ENCODE data around the gene CTDP1. TPM values are rescaled to one million over a fixed set of nuclear protein-coding genes. Genes with fewer than 3 reads are reported as not detected.
A peak's percentile ranks its signal among the peaks of the same experiment; 100 is the strongest.

Gene CTDP1
- 10 to 100 TPM; 20.7 to 36.2 (median 25.8) TPM for total RNA-seq

- H3K4me3 ChIP-seq, result peak within 1 kb of the TSS; percentile 75 to 95 (median 88)
- H3K4me1 ChIP-seq, result peaks cover 6 to 28% (median 17%) of the 10 kb centered on the region in 4 donors
- H3K36me3 ChIP-seq, result peaks cover 0 to 5% (median 0%) of the 10 kb centered on the region in 3 donors
- H3K27ac ChIP-seq, result peak within 1 kb of the TSS; percentile 94 to 98 (median 97)
- TF ChIP-seq CTCF (IDR thresholded peaks at IDR 0.05) (peak in 1 of 6 experiments; percentile 18), POLR2A (IDR thresholded peaks at IDR 0.05) (peak; percentile 50 to 77)
- no peaks in the 10 kb centered on the region for H3K9me3 ChIP-seq
- no peaks in the 10 kb centered on the region for H3K27me3 ChIP-seq
- peak; percentile 90 to 96 (median 94) for DNase-seq
Observed at GRCh38 chr18:79679552-79680099, at the start of gene CTDP1. Gene CTDP1, plus strand, starts transcription at chr18:79679803. Its CDS starts 145 bp downstream, at chr18:79679948.

- DNase-seq, result peak in 2 of 3 donors; percentile 26 to 44
- TF ChIP-seq POLR2A (IDR thresholded peaks at IDR 0.05) (no peak), CTCF (IDR thresholded peaks at IDR 0.05) (no peak)
- H3K4me3 ChIP-seq, result no peak overlapping the region
- no peaks in the 10 kb centered on the region for H3K9me3 ChIP-seq
- H3K4me1 ChIP-seq, result peaks cover 0 to 5% (median 0%) of the 10 kb centered on the region in 4 donors
- peak overlapping the region in 1 of 4 donors; percentile 10 for H3K27ac ChIP-seq
- no peaks in the 10 kb centered on the region for H3K36me3 ChIP-seq
- H3K27me3 ChIP-seq, result no peaks in the 10 kb centered on the region
Observed at GRCh38 chr18:79630281-79631095, 49.1 kb upstream of the CTDP1 start.

- no peaks in the 10 kb centered on the region for H3K27me3 ChIP-seq
- H3K36me3 ChIP-seq, result no peaks in the 10 kb centered on the region
- H3K4me1 ChIP-seq, result peaks cover 0 to 3% (median 0%) of the 10 kb centered on the region in 4 donors
- no peaks in the 10 kb centered on the region for H3K9me3 ChIP-seq
- TF ChIP-seq POLR2A (IDR thresholded peaks at IDR 0.05) (no peak), CTCF (IDR thresholded peaks at IDR 0.05) (no peak)
- H3K27ac ChIP-seq, result no peak overlapping the region
- no peak overlapping the region for H3K4me3 ChIP-seq
- DNase-seq, result no peak
Observed at GRCh38 chr18:79631096-79631507, 48.5 kb upstream of the CTDP1 start.

GRCh38 chr18:79631761-79632446, 47.7 kb upstream of the CTDP1 start:
- no peaks in the 10 kb centered on the region for H3K36me3 ChIP-seq
- no peaks in the 10 kb centered on the region for H3K4me1 ChIP-seq
- H3K27me3 ChIP-seq, result no peaks in the 10 kb centered on the region
- no peaks in the 10 kb centered on the region for H3K9me3 ChIP-seq
- H3K27ac ChIP-seq, result no peak overlapping the region
- H3K4me3 ChIP-seq, result no peak overlapping the region
- TF ChIP-seq POLR2A (IDR thresholded peaks at IDR 0.05) (no peak), CTCF (IDR thresholded peaks at IDR 0.05) (no peak)
- DNase-seq, result peak in 1 of 3 donors; percentile 11

GRCh38 chr18:79632765-79633164, 46.8 kb upstream of the CTDP1 start:
- no peak overlapping the region for H3K27ac ChIP-seq
- H3K27me3 ChIP-seq, result peaks cover 0 to 5% of the 10 kb centered on the region in 2 donors
- H3K9me3 ChIP-seq, result no peaks in the 10 kb centered on the region
- no peaks in the 10 kb centered on the region for H3K36me3 ChIP-seq
- no peaks in the 10 kb centered on the region for H3K4me1 ChIP-seq
- no peak overlapping the region for H3K4me3 ChIP-seq
- TF ChIP-seq CTCF (IDR thresholded peaks at IDR 0.05) (no peak), POLR2A (IDR thresholded peaks at IDR 0.05) (no peak)
- no peak for DNase-seq
